Measurements from ENCODE around the gene THRB. TPM values are rescaled to one million over a fixed set of nuclear protein-coding genes. Genes with fewer than 3 reads are reported as not detected.

THRB gene
- total RNA-seq, 1 experiment from 2014 or later, result 5.8 TPM

- H3K4me3 Mint-ChIP-seq, result no peak overlapping the region
- H3K9me3 Mint-ChIP-seq, result peaks cover 4% of the 10 kb centered on the region
- no peak for DNase-seq (ENCODE audit: low spot score)
- CTCF ChIA-PET, result no interaction called here
- no peaks in the 10 kb centered on the region for H3K27me3 Mint-ChIP-seq (ENCODE audit: low read depth)
- no peak for ATAC-seq
- no peak for TF ChIP-seq AR (CRISPR knock-in tag; IDR thresholded peaks at IDR 0.05)
- POLR2A ChIA-PET, result no interaction called here
- H3K4me1 Mint-ChIP-seq, result no peaks in the 10 kb centered on the region
- H3K27ac Mint-ChIP-seq, result no peak overlapping the region
- no peaks in the 10 kb centered on the region for H3K36me3 Mint-ChIP-seq
These were observed 75.4 kb downstream of the THRB start for GRCh38 chr3:24419067-24419791.

- ATAC-seq, result no peak
- H3K4me3 Mint-ChIP-seq, result no peak overlapping the region
- H3K4me1 Mint-ChIP-seq, result no peaks in the 10 kb centered on the region
- ChIA-PET POLR2A (no interaction called here), CTCF (no interaction called here)
- H3K9me3 Mint-ChIP-seq, result peaks cover 12% of the 10 kb centered on the region
- no peaks in the 10 kb centered on the region for H3K27me3 Mint-ChIP-seq (ENCODE audit: low read depth)
- no peak overlapping the region for H3K27ac Mint-ChIP-seq
- H3K36me3 Mint-ChIP-seq, result no peaks in the 10 kb centered on the region
- DNase-seq (ENCODE audit: low spot score), result no peak
- no peak for TF ChIP-seq USF2 (CRISPR knock-in tag; IDR thresholded peaks at IDR 0.05)
- TF ChIP-seq SP1 (CRISPR knock-in tag; conservative IDR thresholded peaks at IDR 0.05), result no peak
- no peak for TF ChIP-seq PREB (CRISPR knock-in tag; IDR thresholded peaks at IDR 0.05; ENCODE audit: borderline replicate concordance)
- TF ChIP-seq SMAD4 (CRISPR knock-in tag; IDR thresholded peaks at IDR 0.05), result no peak
- TF ChIP-seq NR1H2 (CRISPR knock-in tag; IDR thresholded peaks at IDR 0.05), result no peak
- no peak for TF ChIP-seq ZNF396 (CRISPR knock-in tag; IDR thresholded peaks at IDR 0.05; ENCODE audit: borderline replicate concordance)
- no peak for TF ChIP-seq FOXP1 (CRISPR knock-in tag; IDR thresholded peaks at IDR 0.05; ENCODE audit: borderline replicate concordance)
- no peak for TF ChIP-seq TEAD1 (CRISPR knock-in tag; IDR thresholded peaks at IDR 0.05)
- TF ChIP-seq CBFB (CRISPR knock-in tag; IDR thresholded peaks at IDR 0.05; ENCODE audit: low read depth), result no peak
- TF ChIP-seq CDX4 (CRISPR knock-in tag; IDR thresholded peaks at IDR 0.05; ENCODE audit: borderline replicate concordance), result no peak
- TF ChIP-seq PRDM15 (CRISPR knock-in tag; IDR thresholded peaks at IDR 0.05), result no peak
- no peak for TF ChIP-seq FOXP4 (CRISPR knock-in tag; IDR thresholded peaks at IDR 0.05)
- TF ChIP-seq ZSCAN18 (CRISPR knock-in tag; IDR thresholded peaks at IDR 0.05), result no peak
- TF ChIP-seq JUN (CRISPR knock-in tag; IDR thresholded peaks at IDR 0.05), result no peak
- TF ChIP-seq TCF7 (CRISPR knock-in tag; IDR thresholded peaks at IDR 0.05; ENCODE audit: low read depth), result no peak
- TF ChIP-seq IRF1 (CRISPR knock-in tag; IDR thresholded peaks at IDR 0.05), result no peak
- TF ChIP-seq ATF3 (CRISPR knock-in tag; conservative IDR thresholded peaks at IDR 0.05), result no peak
- TF ChIP-seq ZNF317 (CRISPR knock-in tag; IDR thresholded peaks at IDR 0.05; ENCODE audit: borderline replicate concordance, low read depth), result no peak
- no peak for TF ChIP-seq OVOL2 (CRISPR knock-in tag; IDR thresholded peaks at IDR 0.05; ENCODE audit: borderline replicate concordance)
These were observed 76.9 kb downstream of the THRB start for GRCh38 chr3:24417730-24418129.
